GM23338 (cell line): ENCODE measurements around the gene HSD11B2. TPM values are rescaled to one million over a fixed set of nuclear protein-coding genes. Genes with fewer than 3 reads are reported as not detected.

ENCODE experiments used
- ATAC-seq: fragments of 200-7000 bp; cut with Tn5 transposase; 3 replicates; pipeline ENCODE4 v1.9.1; 2020
- DNase-seq: peaks from one replicate; pipeline ENCODE4 v3.0.0-alpha.2; 2015; ENCODE audit warnings: low spot score
- H2AFZ ChIP-seq: fragments of 200-600 bp; sonication (generic); 2 replicates; pipeline ENCODE4 v1.8.0; 2016; ENCODE audit warnings: antibody characterized with exemption, mild to moderate bottlenecking, moderate library complexity
- H3F3A ChIP-seq: fragments of 200-600 bp; sonication (generic); replicated peaks from 2 replicates; pipeline ENCODE4 v1.8.0; 2017; ENCODE audit warnings: antibody characterized with exemption, mixed run types, low read depth
- H3K27ac ChIP-seq: fragments of 200-600 bp; sonication (generic); 2 replicates; pipeline ENCODE4 v1.6.1; 2016; ENCODE audit warnings: low read depth
- H3K27me3 ChIP-seq: fragments of 200-600 bp; sonication (generic); 2 replicates; pipeline ENCODE4 v1.8.0; 2016; ENCODE audit warnings: mild to moderate bottlenecking, mixed run types, moderate library complexity; ENCODE audit not compliant: insufficient read depth
- H3K36me3 ChIP-seq: fragments of 200-600 bp; sonication (generic); 2 replicates; pipeline ENCODE4 v1.8.0; 2016; ENCODE audit warnings: mild to moderate bottlenecking; ENCODE audit not compliant: insufficient read depth
- H3K4me1 ChIP-seq: fragments of 200-600 bp; sonication (generic); 2 replicates; pipeline ENCODE4 v1.8.0; 2016; ENCODE audit warnings: mild to moderate bottlenecking, moderate library complexity; ENCODE audit not compliant: insufficient read depth
- H3K4me2 ChIP-seq: fragments of 200-600 bp; sonication (generic); 2 replicates; pipeline ENCODE4 v1.7.1; 2017; ENCODE audit warnings: mixed run types
- H3K4me3 ChIP-seq: fragments of 200-600 bp; sonication (generic); 2 replicates; pipeline ENCODE4 v1.6.1; 2016; ENCODE audit warnings: mixed run types
- H3K79me2 ChIP-seq: fragments of 200-600 bp; sonication (generic); replicated peaks from 2 replicates; pipeline ENCODE4 v1.8.0; 2017; ENCODE audit warnings: mild to moderate bottlenecking; ENCODE audit not compliant: insufficient read depth
- H3K9me2 ChIP-seq: fragments of 200-600 bp; sonication (generic); 2 replicates; pipeline ENCODE4 v1.8.0; 2017; ENCODE audit not compliant: insufficient read depth
- H4K20me1 ChIP-seq: fragments of 200-600 bp; sonication (generic); replicated peaks from 2 replicates; pipeline ENCODE4 v1.8.0; 2017; ENCODE audit warnings: mild to moderate bottlenecking; ENCODE audit not compliant: insufficient read depth
- H3K27ac Mint-ChIP-seq: 2 replicates; pipeline ENCODE4 v1.8.0; 2020; ENCODE audit warnings: inconsistent platforms, mild to moderate bottlenecking, moderate library complexity, mixed read lengths
- H3K27me3 Mint-ChIP-seq: 3 replicates; pipeline ENCODE4 v1.8.0; 2022; ENCODE audit warnings: low read depth, mild to moderate bottlenecking, moderate library complexity, mixed read lengths, inconsistent platforms; ENCODE audit not compliant: insufficient read depth, poor library complexity
- H3K36me3 Mint-ChIP-seq: 3 replicates; pipeline ENCODE4 v1.8.0; 2021; ENCODE audit warnings: low read depth, mild to moderate bottlenecking, inconsistent platforms, moderate library complexity, mixed read lengths
- H3K4me1 Mint-ChIP-seq: 3 replicates; pipeline ENCODE4 v1.8.0; 2020; ENCODE audit warnings: mild to moderate bottlenecking, inconsistent platforms, mixed read lengths
- H3K4me3 Mint-ChIP-seq: 3 replicates; pipeline ENCODE4 v1.8.0; 2021; ENCODE audit warnings: moderate library complexity, mild to moderate bottlenecking, inconsistent platforms, mixed read lengths
- H3K9me3 Mint-ChIP-seq: 3 replicates; pipeline ENCODE4 v1.8.0; 2020; ENCODE audit warnings: moderate library complexity, mild to moderate bottlenecking, inconsistent platforms, mixed read lengths
- CREB1 ChIP-seq: fragments of 250-450 bp; sonication (Bioruptor Pico); IDR thresholded peaks from 2 replicates; pipeline ENCODE4 v1.5.0; 2020; ENCODE audit warnings: low read depth, mild to moderate bottlenecking, moderate library complexity
- EZH2 ChIP-seq: fragments of 200-600 bp; sonication (generic); IDR thresholded peaks from one replicate; pipeline ENCODE4 v1.8.0; 2017; ENCODE audit warnings: antibody characterized with exemption, mild to moderate bottlenecking, low read depth; ENCODE audit not compliant: unreplicated experiment
- EZH2phosphoT487 ChIP-seq: fragments of 200-600 bp; sonication (generic); IDR thresholded peaks from one replicate; pipeline ENCODE4 v1.8.1; 2018; ENCODE audit warnings: antibody characterized with exemption; ENCODE audit not compliant: unreplicated experiment
- JUNB ChIP-seq: IDR thresholded peaks from one replicate; pipeline ENCODE4 v1.6.1; 2016; ENCODE audit warnings: antibody characterized with exemption; ENCODE audit not compliant: unreplicated experiment
- NANOG ChIP-seq: IDR thresholded peaks from 2 replicates; pipeline ENCODE4 v1.6.1; 2016; ENCODE audit warnings: antibody characterized with exemption, borderline replicate concordance
- POLR2AphosphoS5 ChIP-seq: IDR thresholded peaks from 2 replicates; pipeline ENCODE4 v1.6.1; 2016; ENCODE audit warnings: antibody characterized with exemption, low read depth
- STAT1 ChIP-seq: IDR thresholded peaks from one replicate; pipeline ENCODE4 v1.6.1; 2016; ENCODE audit warnings: antibody characterized with exemption; ENCODE audit not compliant: unreplicated experiment
- ZNF114 ChIP-seq: fragments of 250-450 bp; sonication (Bioruptor Pico); IDR thresholded peaks from 2 replicates; pipeline ENCODE4 v1.5.0; 2020; ENCODE audit warnings: mild to moderate bottlenecking, moderate library complexity
- ZNF331 ChIP-seq: fragments of 250-450 bp; sonication (Bioruptor Pico); IDR thresholded peaks from 2 replicates; pipeline ENCODE4 v1.5.0; 2020; ENCODE audit warnings: low read depth, mild to moderate bottlenecking, moderate library complexity
- polyA plus RNA-seq: library from polyadenylated mRNA; unstranded; fragments of >200 nt; fragmentation: Nextera tagmentation; extraction: Ambion mirVana; gene quantifications from 2 replicates; pipeline ENCODE4 v1.2.1, GENCODE V29; 2016
- total RNA-seq: library from RNA; depleted of rRNA; stranded (reverse); fragments of >200 nt; shearing (Covaris generic); gene quantifications from 2 replicates; pipeline ENCODE4 v1.2.3, GENCODE V29; 2014
- TF ChIP-seq, protein P1 (sequence below): IDR thresholded peaks from one replicate; pipeline ENCODE4 v1.6.1; 2018; ENCODE audit warnings: antibody characterized with exemption; ENCODE audit not compliant: unreplicated experiment
- TF ChIP-seq, protein P2 (sequence below): IDR thresholded peaks from 2 replicates; pipeline ENCODE4 v1.6.1; 2016; ENCODE audit warnings: antibody characterized with exemption
- TF ChIP-seq, protein P3 (sequence below), 2 experiments: fragments of 200-600 bp in 1 of 2; sonication (generic) in 1 of 2; conservative IDR thresholded peaks; 2 replicates each; pipeline versions ENCODE4 v1.5.1 to v1.6.1; 2016 to 2017; ENCODE audit warnings: antibody characterized with exemption in 2 of 2, low read depth in 2 of 2, mild to moderate bottlenecking in 2 of 2, moderate library complexity in 1 of 2

HSD11B2 gene
- total and polyA plus RNA-seq, 2 experiments from 2014 or later, result 14.8 to 23.0 TPM

GRCh38 chr16:67399749-67400704, 30.9 kb upstream of the HSD11B2 start:
- Mint-ChIP-seq H3K4me1 (peaks cover 31% of the 10 kb centered on the region), H3K27ac (no peak overlapping the region), H3K9me3 (no peaks in the 10 kb centered on the region), H3K4me3 (no peak overlapping the region), H3K27me3 (peaks cover 24% of the 10 kb centered on the region), H3K36me3 (no peaks in the 10 kb centered on the region; the same call in 2 of the 3 replicates)
- TF ChIP-seq, protein P1, sequence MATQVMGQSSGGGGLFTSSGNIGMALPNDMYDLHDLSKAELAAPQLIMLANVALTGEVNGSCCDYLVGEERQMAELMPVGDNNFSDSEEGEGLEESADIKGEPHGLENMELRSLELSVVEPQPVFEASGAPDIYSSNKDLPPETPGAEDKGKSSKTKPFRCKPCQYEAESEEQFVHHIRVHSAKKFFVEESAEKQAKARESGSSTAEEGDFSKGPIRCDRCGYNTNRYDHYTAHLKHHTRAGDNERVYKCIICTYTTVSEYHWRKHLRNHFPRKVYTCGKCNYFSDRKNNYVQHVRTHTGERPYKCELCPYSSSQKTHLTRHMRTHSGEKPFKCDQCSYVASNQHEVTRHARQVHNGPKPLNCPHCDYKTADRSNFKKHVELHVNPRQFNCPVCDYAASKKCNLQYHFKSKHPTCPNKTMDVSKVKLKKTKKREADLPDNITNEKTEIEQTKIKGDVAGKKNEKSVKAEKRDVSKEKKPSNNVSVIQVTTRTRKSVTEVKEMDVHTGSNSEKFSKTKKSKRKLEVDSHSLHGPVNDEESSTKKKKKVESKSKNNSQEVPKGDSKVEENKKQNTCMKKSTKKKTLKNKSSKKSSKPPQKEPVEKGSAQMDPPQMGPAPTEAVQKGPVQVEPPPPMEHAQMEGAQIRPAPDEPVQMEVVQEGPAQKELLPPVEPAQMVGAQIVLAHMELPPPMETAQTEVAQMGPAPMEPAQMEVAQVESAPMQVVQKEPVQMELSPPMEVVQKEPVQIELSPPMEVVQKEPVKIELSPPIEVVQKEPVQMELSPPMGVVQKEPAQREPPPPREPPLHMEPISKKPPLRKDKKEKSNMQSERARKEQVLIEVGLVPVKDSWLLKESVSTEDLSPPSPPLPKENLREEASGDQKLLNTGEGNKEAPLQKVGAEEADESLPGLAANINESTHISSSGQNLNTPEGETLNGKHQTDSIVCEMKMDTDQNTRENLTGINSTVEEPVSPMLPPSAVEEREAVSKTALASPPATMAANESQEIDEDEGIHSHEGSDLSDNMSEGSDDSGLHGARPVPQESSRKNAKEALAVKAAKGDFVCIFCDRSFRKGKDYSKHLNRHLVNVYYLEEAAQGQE, result no peak
- TF ChIP-seq ZNF114, result no peak
- TF ChIP-seq STAT1, result no peak
- TF ChIP-seq NANOG, result no peak
- no peak for TF ChIP-seq ZNF331
- TF ChIP-seq POLR2AphosphoS5, result no peak
- TF ChIP-seq, protein P2, sequence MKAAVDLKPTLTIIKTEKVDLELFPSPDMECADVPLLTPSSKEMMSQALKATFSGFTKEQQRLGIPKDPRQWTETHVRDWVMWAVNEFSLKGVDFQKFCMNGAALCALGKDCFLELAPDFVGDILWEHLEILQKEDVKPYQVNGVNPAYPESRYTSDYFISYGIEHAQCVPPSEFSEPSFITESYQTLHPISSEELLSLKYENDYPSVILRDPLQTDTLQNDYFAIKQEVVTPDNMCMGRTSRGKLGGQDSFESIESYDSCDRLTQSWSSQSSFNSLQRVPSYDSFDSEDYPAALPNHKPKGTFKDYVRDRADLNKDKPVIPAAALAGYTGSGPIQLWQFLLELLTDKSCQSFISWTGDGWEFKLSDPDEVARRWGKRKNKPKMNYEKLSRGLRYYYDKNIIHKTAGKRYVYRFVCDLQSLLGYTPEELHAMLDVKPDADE, result no peak
- no peak for TF ChIP-seq JUNB
- no peak for TF ChIP-seq EZH2
- no peak for TF ChIP-seq EZH2phosphoT487
- no peak overlapping the region for H3K4me2 ChIP-seq
- no peak overlapping the region for H3K27ac ChIP-seq
- H3K27me3 ChIP-seq, result peaks cover 14% of the 10 kb centered on the region
- no peaks in the 10 kb centered on the region for H3K9me2 ChIP-seq
- no peak for ATAC-seq
- no peak for DNase-seq
- no peaks in the 10 kb centered on the region for H3K36me3 ChIP-seq
- H3K4me1 ChIP-seq, result peaks cover 29% of the 10 kb centered on the region
- H2AFZ ChIP-seq, result peak overlapping the region; percentile 72; the same call in 1 of the 2 replicates
- 0 out of 2 replicates have a peak, but pooled peaks cover 10% of the 10 kb centered on the region for H3F3A ChIP-seq
- H4K20me1 ChIP-seq, result no peaks in the 10 kb centered on the region
- no peak overlapping the region for H3K4me3 ChIP-seq
- no peaks in the 10 kb centered on the region for H3K79me2 ChIP-seq

- peaks cover 28% of the 10 kb centered on the region for H3K4me1 Mint-ChIP-seq
- 0 out of 2 replicates have a peak, but pooled peaks cover 4% of the 10 kb centered on the region for H3F3A ChIP-seq
- H4K20me1 ChIP-seq, result no peaks in the 10 kb centered on the region
- H3K36me3 Mint-ChIP-seq, result no peaks in the 10 kb centered on the region; the same call in 2 of the 3 replicates
- H3K4me3 ChIP-seq, result no peak overlapping the region
- no peaks in the 10 kb centered on the region for H3K9me2 ChIP-seq
- no peak overlapping the region for H3K4me2 ChIP-seq
- DNase-seq (no peak), ATAC-seq (no peak)
- H3K27me3 Mint-ChIP-seq, result peaks cover 15% of the 10 kb centered on the region
- H3K27ac ChIP-seq, result no peak overlapping the region
- no peak overlapping the region for H3K27ac Mint-ChIP-seq
- H2AFZ ChIP-seq, result no peak overlapping the region
- peaks cover 5% of the 10 kb centered on the region for H3K27me3 ChIP-seq
- no peaks in the 10 kb centered on the region for H3K79me2 ChIP-seq
- H3K9me3 Mint-ChIP-seq, result no peaks in the 10 kb centered on the region
- peaks cover 25% of the 10 kb centered on the region for H3K4me1 ChIP-seq
- H3K36me3 ChIP-seq, result no peaks in the 10 kb centered on the region
- H3K4me3 Mint-ChIP-seq, result no peak overlapping the region; the same call in 2 of the 3 replicates
- TF ChIP-seq STAT1, result no peak
- TF ChIP-seq EZH2, result no peak
- TF ChIP-seq, protein P3, sequence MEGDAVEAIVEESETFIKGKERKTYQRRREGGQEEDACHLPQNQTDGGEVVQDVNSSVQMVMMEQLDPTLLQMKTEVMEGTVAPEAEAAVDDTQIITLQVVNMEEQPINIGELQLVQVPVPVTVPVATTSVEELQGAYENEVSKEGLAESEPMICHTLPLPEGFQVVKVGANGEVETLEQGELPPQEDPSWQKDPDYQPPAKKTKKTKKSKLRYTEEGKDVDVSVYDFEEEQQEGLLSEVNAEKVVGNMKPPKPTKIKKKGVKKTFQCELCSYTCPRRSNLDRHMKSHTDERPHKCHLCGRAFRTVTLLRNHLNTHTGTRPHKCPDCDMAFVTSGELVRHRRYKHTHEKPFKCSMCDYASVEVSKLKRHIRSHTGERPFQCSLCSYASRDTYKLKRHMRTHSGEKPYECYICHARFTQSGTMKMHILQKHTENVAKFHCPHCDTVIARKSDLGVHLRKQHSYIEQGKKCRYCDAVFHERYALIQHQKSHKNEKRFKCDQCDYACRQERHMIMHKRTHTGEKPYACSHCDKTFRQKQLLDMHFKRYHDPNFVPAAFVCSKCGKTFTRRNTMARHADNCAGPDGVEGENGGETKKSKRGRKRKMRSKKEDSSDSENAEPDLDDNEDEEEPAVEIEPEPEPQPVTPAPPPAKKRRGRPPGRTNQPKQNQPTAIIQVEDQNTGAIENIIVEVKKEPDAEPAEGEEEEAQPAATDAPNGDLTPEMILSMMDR (conservative IDR thresholded peaks at IDR 0.05; ENCODE audit: low read depth in 2 of 2), result no peak
- no peak for TF ChIP-seq ZNF114
- TF ChIP-seq POLR2AphosphoS5, result no peak
- TF ChIP-seq JUNB, result no peak
- no peak for TF ChIP-seq CREB1 (CRISPR knock-in tag)
- no peak for TF ChIP-seq ZNF331
- TF ChIP-seq NANOG, result no peak
- TF ChIP-seq, protein P1, result no peak
Observed at GRCh38 chr16:67400901-67401300, 30.0 kb upstream of the HSD11B2 start.
